Muscle of leg (tissue), 11 donors: ENCODE results near the gene IFT57. TPM values are rescaled to one million over a fixed set of nuclear protein-coding genes. Genes with fewer than 3 reads are reported as not detected.

Experiments
- DNase-seq: peaks from one replicate; pipeline ENCODE4 v3.0.0; 2013
- H3K27ac ChIP-seq: one replicate; pipeline ENCODE4 v1.5.1; 2013; ENCODE audit warnings: mild to moderate bottlenecking, low read length, control low read depth
- H3K27me3 ChIP-seq: one replicate; pipeline ENCODE4 v1.6.1; 2013; ENCODE audit warnings: low read length; ENCODE audit not compliant: control insufficient read depth, insufficient read depth
- H3K36me3 ChIP-seq: one replicate; pipeline ENCODE4 v1.6.1; 2013; ENCODE audit warnings: low read length; ENCODE audit not compliant: control insufficient read depth, insufficient read depth
- H3K4me1 ChIP-seq: one replicate; pipeline ENCODE4 v1.6.1; 2013; ENCODE audit warnings: low read length; ENCODE audit not compliant: control insufficient read depth, insufficient read depth
- H3K4me3 ChIP-seq: one replicate; pipeline ENCODE4 v1.5.1; 2013; ENCODE audit warnings: low read length, control low read depth
- H3K9me3 ChIP-seq: replicated peaks from 2 replicates; pipeline ENCODE4 v1.6.1; 2013; ENCODE audit warnings: low read depth, low read length; ENCODE audit not compliant: control insufficient read depth
- WGBS: methylation state at CpG from one replicate; pipeline ENCODE4 v1.1.5; 2013; ENCODE audit warnings: missing lambda C conversion rate; ENCODE audit not compliant: insufficient coverage; 5-methylcytosine and 5-hydroxymethylcytosine counted together
- polyA plus RNA-seq, 8 donors: library from polyadenylated mRNA; unstranded; fragments of 120-200 nt; gene quantifications; one replicate each; pipeline versions ENCODE4 v1.2.1 to v1.2.3, GENCODE V29; 2013; ENCODE audit warnings: inconsistent platforms in 1 of 8, low replicate concordance in 1 of 8; ENCODE audit not compliant: insufficient read length in 8 of 8, insufficient read depth in 1 of 8
- total RNA-seq: library from RNA; stranded (reverse); fragments of 120-200 nt; gene quantifications from one replicate; pipeline ENCODE4 v1.2.4, GENCODE V29; 2013

Gene IFT57
- total and polyA plus RNA-seq, 9 donors: 25.3 to 41.7 (median 32.1) TPM

DNA sequence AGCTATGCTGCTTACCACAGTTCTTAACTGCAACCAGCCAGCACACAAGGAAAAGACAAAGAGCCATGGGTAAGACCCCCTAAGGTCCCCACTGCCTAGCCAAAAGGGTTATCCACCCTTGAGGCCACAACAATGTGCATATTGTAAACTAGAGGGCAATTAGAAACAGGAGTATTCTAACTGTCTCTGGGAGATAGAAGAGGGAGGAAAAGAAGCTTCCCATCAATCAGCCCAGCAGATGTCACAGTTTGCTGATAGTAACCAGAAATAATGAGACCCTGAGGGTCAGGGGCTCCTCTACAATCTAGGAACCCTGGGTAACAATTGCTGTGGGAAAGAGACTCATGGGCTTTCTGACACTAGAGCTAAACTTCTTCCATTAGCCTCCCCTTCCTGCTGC is 20.6 kb upstream of the IFT57 start:
- no peak for DNase-seq
- Histone ChIP-seq H3K36me3 (no peaks in the 10 kb centered on the region), H3K27me3 (no peaks in the 10 kb centered on the region), H3K4me3 (no peak overlapping the region), H3K9me3 (no peaks in the 10 kb centered on the region), H3K4me1 (no peaks in the 10 kb centered on the region), H3K27ac (no peak overlapping the region)

DNA sequence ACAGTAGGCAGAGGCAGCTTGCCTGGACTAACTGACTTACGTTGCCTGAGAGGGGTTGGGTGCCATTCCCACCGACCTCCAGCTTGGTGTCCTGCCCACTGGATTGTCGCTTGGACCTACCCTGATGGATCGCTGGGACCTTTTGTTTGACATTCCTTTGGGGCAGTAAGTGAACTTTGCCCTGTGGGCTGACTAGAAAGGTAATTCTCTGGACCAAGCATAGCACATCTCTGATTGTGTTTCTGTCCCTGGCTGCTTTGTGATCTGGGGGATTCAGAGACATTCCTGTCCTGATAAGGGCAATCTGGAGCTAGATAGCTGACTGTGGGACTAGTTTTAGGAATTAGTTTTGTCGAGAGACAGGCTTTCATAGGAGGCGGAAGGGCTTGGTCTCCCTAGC is 19.5 kb upstream of the IFT57 start:
- WGBS: 87% methylated on average over 4 of the region's 6 CpGs
- Histone ChIP-seq H3K27me3 (no peaks in the 10 kb centered on the region), H3K27ac (no peak overlapping the region), H3K36me3 (no peaks in the 10 kb centered on the region), H3K4me1 (no peaks in the 10 kb centered on the region), H3K4me3 (no peak overlapping the region), H3K9me3 (no peaks in the 10 kb centered on the region)
- no peak for DNase-seq

DNA sequence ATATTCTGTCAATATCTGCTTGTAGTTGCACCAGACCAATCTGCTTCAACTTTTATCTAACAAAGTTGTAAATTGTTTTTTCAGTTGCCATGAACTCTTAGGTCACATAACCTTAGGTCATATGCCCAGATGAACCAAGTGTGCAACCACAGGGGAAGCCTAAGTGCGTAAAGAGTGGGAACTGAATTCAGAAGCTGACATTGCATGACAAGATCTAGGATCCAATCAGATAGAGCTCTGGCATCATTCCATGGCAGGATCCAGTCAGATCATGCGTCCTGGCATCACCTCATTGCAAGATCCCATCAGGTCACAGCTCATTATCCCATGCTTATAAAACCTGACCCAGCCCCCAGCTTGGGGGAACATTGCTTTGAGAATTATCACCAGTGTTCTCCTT is 18.9 kb upstream of the IFT57 start:
- Histone ChIP-seq H3K27ac (no peak overlapping the region), H3K36me3 (no peaks in the 10 kb centered on the region), H3K9me3 (no peaks in the 10 kb centered on the region), H3K4me1 (no peaks in the 10 kb centered on the region), H3K4me3 (no peak overlapping the region), H3K27me3 (no peaks in the 10 kb centered on the region)
- no peak for DNase-seq
- WGBS: 90% methylated on average over 2 of the region's 2 CpGs

DNA sequence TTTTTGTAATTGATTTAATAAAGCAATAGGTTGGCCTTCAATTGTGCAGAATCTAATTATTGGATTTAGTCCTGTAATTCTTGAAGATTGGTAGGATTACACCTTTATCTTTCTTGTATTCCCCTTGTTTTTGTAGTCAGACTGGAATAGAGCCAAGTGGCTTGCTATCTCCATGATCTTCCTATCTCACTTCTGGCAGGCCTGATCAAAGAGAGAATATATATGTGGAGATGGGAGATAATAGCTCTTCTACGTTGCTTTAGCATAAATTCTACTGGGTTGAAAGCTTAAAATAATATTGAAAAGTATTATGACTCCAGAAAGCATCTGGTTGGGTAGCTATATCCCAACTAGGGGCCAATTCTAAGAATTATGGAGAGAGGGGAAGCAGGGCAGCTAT is 16.9 kb upstream of the IFT57 start:
- no CpG with 5 or more reads among the region's 1 CpG for WGBS
- Histone ChIP-seq H3K27ac (no peak overlapping the region), H3K9me3 (no peaks in the 10 kb centered on the region), H3K4me1 (no peaks in the 10 kb centered on the region), H3K27me3 (no peaks in the 10 kb centered on the region), H3K36me3 (no peaks in the 10 kb centered on the region), H3K4me3 (no peak overlapping the region)
- DNase-seq: no peak

DNA sequence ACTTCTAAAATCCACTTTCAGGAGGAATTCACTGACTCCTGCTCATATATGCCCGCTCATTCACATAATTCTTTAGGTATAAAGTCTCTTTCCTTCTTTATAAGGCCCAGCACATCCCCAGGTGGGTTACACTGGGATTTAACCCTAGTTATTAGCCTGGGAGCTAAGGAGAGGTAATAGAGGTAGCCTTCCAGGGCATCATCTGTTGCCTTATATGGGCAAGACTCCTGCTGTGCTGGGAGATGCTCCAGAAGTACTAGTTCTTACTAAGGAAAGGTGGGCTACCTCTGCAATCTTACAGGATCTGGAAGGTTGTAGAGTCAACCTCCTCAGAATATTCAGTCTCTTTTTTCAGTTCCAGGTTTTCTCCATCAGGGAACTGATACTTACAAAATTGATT is 13.1 kb upstream of the IFT57 start:
- no peak overlapping the region for H3K27ac ChIP-seq
- no peaks in the 10 kb centered on the region for H3K27me3 ChIP-seq
- no peaks in the 10 kb centered on the region for H3K9me3 ChIP-seq
- no CpG with 5 or more reads among the region's 1 CpG for WGBS
- H3K36me3 ChIP-seq: no peaks in the 10 kb centered on the region
- H3K4me1 ChIP-seq: no peaks in the 10 kb centered on the region
- no peak for DNase-seq
- H3K4me3 ChIP-seq: no peak overlapping the region

DNA sequence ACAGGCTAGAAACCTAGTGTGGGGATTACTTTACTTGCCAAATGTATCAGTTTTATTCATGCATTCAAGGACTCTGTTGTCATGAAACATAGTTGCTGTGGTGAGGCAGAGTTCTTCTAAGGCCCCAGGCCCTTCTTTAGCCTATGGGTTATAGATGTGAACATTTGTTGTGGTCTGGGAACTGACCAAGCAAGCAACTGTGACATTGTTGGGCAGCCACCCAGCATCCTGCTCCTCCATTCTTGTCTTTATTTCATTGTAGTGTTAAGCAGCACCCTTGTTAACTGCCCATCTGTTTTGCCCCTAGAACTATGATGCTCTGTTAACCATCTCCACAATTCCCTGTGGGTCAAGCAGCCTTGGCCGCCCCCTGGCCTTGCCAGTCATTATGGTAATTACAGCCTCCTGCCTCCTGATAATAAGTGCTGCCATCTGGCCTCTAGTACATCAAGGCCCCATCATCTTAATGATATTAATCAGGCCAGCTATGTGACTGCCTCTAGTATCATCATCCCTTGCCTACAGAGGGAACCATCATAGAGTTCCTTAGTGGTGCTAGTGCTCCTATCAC is 12.2 kb upstream of the IFT57 start:
- DNase-seq: no peak
- no peaks in the 10 kb centered on the region for H3K36me3 ChIP-seq
- no peak overlapping the region for H3K4me3 ChIP-seq
- H3K9me3 ChIP-seq: no peaks in the 10 kb centered on the region
- no peaks in the 10 kb centered on the region for H3K4me1 ChIP-seq
- no peaks in the 10 kb centered on the region for H3K27me3 ChIP-seq
- no peak overlapping the region for H3K27ac ChIP-seq
- 91% methylated on average over 1 of the region's 1 CpG for WGBS

DNA sequence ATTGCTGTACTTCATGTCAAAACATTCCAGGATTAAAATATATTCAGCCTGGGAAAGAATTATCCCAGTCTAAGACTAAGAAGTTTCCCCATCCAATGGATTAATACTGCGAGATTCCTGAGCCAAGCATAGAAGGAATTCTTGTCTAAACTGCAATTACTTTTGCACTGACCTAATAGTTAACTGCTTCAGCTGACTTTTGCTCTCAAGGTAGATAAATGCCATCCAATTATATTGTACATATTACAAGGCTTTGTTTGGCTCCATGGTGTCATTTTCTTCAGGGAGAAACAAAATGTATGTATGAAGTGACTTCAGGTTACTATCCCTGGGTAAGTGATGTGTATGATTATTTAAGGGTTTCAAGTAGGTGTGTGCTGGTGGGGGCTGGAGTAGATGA is 6.1 kb upstream of the IFT57 start:
- WGBS: no CpG with 5 or more reads among the region's 1 CpG
- no peak for DNase-seq

DNA sequence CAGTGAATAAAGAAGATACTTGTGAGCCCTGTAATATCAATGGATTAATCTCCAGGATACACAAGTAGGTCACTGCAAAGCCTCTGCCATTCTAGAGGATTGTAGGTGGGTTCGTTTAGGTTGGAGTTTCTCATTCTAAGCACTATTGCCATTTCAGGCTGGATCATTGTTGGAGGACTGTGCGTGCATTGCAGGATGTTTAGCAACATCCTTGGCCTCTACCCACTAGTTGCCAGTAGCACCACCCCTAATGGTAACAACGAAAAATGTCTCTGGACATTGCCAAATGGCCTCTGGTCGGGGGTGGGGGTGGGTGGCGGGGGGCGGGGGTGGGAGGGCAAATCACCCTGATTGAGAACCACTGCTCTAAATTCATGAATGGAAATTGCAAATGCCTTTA is 4.9 kb upstream of the IFT57 start:
- H3K9me3 ChIP-seq: no peaks in the 10 kb centered on the region
- H3K36me3 ChIP-seq: no peaks in the 10 kb centered on the region
- no peak for DNase-seq
- H3K4me3 ChIP-seq: no peak overlapping the region
- no peak overlapping the region for H3K27ac ChIP-seq
- H3K27me3 ChIP-seq: no peaks in the 10 kb centered on the region
- no CpG with 5 or more reads among the region's 6 CpGs for WGBS
- H3K4me1 ChIP-seq: no peaks in the 10 kb centered on the region

More for the DNA sequence above, 6.1 kb upstream of the IFT57 start:
- no peaks in the 10 kb centered on the region for H3K36me3 ChIP-seq
- no peak overlapping the region for H3K4me3 ChIP-seq
- no peaks in the 10 kb centered on the region for H3K9me3 ChIP-seq
- H3K27me3 ChIP-seq: no peaks in the 10 kb centered on the region
- H3K4me1 ChIP-seq: no peaks in the 10 kb centered on the region
- H3K27ac ChIP-seq: no peak overlapping the region

DNA sequence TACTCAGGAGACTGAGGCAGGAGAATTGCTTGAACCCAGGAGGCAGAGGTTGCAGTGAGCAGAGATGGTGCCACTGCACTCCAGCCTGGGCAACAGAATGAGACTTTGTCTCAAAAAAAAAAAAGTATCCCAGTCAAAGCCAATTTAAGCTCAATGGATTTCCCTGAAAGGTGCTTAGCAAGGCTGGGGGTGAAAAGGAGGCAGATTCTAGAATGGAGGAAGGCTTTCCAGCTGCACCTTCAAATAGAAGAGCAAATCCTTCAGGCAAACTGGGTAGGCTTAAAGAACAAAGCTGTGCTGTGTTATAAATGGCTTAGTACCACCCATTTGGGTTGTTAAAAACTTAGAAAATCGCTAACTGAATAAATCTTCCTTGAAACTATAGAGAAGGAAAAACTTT is 3.0 kb upstream of the IFT57 start:
- no peak overlapping the region for H3K4me3 ChIP-seq
- H3K27ac ChIP-seq: no peak overlapping the region
- H3K27me3 ChIP-seq: no peaks in the 10 kb centered on the region
- no peaks in the 10 kb centered on the region for H3K9me3 ChIP-seq
- H3K4me1 ChIP-seq: peaks cover 3% of the 10 kb centered on the region
- H3K36me3 ChIP-seq: no peaks in the 10 kb centered on the region
- DNase-seq: no peak
- no CpG with 5 or more reads among the region's 1 CpG for WGBS

DNA sequence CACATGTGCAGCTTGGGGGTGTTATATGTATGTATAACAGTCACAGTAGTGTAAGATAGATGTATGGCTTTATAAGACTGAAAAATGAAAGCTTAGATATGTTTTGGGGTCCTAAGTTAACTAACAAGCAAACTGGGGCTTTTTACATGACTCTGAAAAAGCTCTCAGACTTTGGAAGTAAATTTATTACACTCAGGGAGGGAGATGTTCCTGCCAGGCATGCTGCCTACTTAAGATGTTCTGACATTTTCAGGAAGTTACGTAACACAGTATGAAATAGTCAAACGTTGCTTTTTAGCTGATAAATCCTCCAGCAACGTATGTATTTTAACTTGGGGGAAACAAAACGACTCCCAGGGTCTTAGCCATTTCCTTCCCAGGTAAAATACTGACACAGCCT is 1.7 kb upstream of the IFT57 start:
- H3K4me1 ChIP-seq: peaks cover 3% of the 10 kb centered on the region
- no peaks in the 10 kb centered on the region for H3K9me3 ChIP-seq
- H3K36me3 ChIP-seq: no peaks in the 10 kb centered on the region
- no peaks in the 10 kb centered on the region for H3K27me3 ChIP-seq
- H3K4me3 ChIP-seq: no peak overlapping the region
- no CpG with 5 or more reads among the region's 4 CpGs for WGBS
- H3K27ac ChIP-seq: no peak overlapping the region
- DNase-seq: peak; percentile 40

DNA sequence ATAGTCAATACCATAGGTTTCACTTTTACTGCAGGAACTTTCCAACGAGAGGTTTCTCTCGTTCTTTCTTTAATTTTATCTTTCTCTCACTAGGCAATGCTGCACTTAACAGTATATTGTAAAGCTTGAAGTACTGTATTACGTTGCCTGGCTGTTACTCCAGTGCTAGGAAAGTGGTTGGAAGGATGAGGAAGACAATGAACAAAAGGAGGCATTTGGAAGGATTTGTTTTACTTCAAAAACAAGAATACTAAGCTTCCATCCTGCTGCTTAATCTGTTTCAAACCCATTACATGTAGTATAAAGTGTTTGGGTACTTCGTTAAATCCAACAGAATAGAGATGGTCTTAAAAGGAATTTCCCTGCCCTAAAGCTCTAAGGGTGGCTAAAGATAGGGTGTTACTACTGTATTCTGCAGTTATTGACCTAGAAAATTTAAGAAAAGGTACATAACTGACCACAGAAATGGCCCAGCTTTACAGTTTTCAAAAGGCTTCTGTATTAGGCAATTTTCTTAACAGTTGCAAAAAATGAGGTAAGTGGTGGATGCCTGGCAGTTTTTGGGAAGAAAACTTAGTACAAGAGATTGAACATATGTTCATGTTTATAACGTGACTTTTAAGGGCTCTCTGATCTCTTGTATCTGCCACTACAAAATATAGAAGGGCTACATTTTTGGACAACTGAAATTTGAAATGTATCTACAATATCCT is 785 bp upstream of the IFT57 start:
- WGBS: no CpG with 5 or more reads among the region's 5 CpGs
- H3K36me3 ChIP-seq: no peaks in the 10 kb centered on the region
- no peaks in the 10 kb centered on the region for H3K9me3 ChIP-seq
- H3K27ac ChIP-seq: peak overlapping the region; percentile 88
- H3K27me3 ChIP-seq: no peaks in the 10 kb centered on the region
- H3K4me1 ChIP-seq: peaks cover 3% of the 10 kb centered on the region
- peak; percentile 43 for DNase-seq
- peak overlapping the region; percentile 96 for H3K4me3 ChIP-seq
